ENCODE data around the gene INTS2.
"Not testable (repeated sequence)": the region's sequence is repeated elsewhere in the genome, so short reads cannot be mapped to it uniquely, and the experiment has no call there.

The INTS2 gene

DNA sequence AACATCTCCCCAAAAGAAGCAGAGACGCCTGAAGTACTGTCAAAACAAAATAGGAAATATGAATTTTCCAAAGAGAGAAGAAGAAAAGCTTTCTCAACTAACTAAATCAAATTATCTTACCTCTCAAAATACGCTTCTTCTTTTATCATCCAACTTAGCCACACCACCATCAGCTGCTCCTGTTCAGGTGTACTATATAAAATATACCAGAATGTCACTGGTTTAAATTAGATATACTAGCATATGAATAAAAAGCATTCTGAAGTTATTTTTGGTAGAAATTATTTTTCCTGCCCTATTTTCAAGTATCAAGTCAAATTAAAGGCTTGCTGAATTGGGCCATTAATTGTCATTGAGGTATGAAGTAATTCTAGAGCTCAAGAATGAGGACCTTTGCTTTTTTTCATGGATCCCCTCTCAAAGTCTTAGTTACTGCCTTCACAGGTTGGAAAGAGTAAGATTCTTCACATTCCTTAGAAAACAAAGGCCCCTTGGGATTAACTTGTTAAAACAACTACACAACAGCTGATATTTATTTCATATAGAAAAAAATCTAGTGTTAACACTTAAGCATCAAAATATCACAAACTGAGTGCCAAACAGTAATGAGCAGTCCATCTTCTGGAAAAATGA, 30.1 kb downstream of the INTS2 start:
- DNase-seq (ENCODE audit: low read depth) = no peak

DNA sequence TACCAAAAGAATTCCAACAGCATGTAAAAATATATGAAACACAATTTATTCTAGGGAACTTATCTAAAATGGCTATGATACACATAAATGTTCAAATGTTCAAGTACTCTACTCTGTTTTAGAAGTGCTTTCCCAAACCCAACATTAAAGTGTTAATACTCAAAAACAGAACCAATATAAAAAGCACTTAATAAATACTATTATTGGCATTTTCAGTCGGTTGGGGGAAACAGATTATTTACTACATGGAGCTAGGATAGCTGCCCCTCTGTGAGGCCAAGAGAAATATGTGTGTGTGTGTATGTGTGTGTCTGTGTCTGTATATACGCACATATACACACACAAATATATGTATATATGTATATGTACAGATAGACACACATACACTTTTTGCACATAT, 32.4 kb downstream of the INTS2 start:
- DNase-seq (ENCODE audit: low read depth) = no peak

DNA sequence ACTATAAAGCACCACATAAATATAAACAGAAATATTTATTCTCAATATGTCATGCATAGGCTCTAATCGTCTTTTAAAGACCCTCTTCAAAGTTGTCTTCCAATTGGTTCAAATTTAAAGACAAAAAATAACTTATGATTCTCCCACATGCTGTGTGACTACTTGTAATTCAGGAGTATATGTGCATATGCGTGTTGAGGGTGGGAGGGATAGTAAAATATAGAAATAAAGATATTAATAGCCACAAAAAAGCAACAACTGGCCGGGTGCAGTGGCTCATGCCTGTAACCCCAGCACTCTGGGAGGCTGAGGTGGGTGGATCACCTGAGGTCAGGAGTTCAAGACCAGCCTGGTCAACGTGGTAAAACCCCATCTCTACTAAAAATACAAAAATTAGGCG, 33.5 kb downstream of the INTS2 start:
- DNase-seq (ENCODE audit: low read depth) = not testable (repeated sequence)

DNA sequence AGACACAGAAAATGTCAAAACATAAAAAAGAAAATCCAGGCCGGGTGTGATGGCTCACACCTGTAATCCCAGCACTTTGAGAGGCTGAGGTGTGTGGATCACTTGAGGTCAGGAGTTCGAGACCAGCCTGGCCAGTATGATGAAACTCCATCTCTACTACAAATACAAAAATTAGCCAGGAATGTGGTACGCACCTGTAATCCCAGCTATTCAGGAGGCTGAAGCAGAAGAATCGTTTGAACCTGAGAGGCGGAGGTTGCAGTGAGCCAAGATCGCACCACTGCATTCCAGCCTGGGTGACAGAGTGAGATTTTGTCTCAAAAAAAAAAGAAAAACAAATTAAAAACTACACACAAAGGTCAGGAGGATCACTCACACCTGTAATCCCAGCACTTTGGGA, 40.0 kb downstream of the INTS2 start:
- not testable (repeated sequence) for DNase-seq (ENCODE audit: low read depth)

DNA sequence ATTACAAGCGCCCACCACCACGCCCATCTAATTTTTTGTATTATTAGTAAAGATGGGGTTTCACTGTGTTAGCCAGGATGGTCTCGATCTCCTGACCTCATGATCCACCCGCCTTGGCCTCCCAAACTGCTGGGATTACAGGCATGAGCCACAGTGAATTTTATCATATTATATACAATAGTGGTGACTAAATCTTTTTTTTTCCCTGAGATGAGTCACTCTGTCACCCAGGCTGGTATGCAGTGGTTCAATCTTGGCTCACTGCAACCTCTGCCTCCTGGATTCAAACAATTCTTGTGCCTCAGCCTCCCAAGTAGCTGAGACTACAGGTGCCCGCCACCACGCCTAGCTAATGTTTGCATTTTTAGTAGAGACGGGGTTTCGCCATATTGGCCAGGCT, 41.9 kb downstream of the INTS2 start:
- not testable (repeated sequence) for DNase-seq (ENCODE audit: low read depth)

DNA sequence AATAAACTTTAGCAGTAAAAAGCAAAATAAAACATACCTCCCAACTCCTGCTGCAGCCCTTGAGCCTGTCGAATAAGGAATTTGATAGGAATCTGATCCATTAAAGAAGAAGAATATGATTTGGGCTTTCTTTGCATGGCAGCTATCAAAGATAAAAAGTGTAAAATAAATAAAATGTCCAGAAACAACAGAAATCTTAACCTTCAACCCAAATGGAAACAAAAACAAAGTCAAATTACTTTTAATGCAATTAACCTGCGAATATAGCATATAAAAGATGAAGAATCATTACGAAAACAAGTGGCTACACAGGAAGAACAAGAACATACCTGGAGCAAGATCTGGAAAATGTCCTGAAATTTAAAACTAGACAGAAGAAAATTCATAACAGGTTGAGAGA, 42.9 kb downstream of the INTS2 start:
- no peak for DNase-seq (ENCODE audit: low read depth)

DNA sequence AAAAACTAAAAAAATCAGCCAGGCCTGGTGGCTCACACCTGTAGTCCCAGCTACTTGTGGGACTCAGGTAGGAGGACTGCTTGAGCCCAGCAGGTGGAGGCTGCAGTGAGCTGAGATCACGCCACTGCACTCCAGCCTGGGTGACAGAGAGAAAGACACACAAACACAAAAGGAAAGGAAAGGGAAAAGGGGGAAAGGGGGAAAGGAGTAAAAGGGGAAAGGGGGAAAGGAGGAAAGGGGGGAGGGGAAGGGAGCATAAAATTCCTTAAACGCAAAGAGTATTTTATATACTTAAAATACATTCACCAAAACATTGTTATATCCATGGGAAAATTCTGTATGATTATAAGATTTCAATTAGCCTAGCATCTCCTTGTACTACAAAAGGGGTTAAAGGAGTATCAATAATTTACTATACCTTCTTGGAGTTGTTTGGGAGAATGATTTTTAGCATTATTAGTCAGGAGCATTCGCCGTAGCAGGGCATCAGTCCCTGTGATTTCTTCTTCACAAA, 47.1 kb downstream of the INTS2 start:
- no peak for DNase-seq (ENCODE audit: low read depth)

DNA sequence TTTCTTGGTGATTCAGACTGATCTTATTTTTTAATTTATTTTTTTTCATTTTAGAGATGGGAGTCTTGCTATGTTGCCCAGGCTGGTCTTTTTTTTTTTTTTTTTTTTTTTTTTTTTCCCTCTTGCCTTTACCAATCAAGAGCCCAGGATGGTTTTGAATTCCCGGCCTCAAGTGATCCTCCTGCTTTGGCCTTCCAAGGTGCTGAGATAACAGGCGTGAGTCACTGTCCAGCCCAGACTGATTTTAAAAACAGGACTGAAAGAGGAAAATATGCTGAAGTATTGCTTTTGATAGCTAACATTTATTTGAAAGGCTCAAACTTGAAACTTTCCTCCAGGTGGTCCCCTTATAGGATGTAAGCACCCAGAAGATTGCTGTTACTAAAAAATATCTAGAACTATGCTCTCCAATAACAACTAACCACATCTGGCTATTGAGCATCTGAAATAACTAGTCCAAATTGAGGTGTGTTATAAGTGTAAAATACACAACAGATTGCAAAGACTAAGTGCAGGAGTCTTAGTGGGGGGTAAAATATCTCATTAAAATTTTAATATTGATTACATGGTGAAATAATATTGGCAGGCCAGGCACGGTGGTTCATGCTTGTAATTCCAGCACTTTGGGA, 48.7 kb downstream of the INTS2 start:
- no peak for DNase-seq (ENCODE audit: low read depth)

DNA sequence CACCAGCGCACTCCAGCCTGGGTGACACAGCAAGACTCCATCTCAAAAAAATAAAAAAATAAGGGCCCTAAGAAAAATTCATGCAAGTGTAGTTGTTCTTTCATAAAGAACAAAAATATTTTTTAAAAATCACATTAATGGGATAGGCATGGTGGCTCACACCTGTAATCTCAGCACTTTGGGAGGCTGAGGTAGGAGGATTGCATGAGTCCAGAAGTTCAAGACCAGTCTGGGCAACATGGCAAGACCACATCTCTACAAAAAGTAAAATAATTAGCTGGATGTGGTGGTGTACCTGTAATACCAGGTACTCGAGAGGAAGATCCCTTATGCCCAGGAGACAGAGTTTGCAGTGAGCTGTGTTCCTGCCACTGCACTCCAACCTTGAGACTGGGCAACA, 49.3 kb downstream of the INTS2 start:
- DNase-seq (ENCODE audit: low read depth) = no peak

DNA sequence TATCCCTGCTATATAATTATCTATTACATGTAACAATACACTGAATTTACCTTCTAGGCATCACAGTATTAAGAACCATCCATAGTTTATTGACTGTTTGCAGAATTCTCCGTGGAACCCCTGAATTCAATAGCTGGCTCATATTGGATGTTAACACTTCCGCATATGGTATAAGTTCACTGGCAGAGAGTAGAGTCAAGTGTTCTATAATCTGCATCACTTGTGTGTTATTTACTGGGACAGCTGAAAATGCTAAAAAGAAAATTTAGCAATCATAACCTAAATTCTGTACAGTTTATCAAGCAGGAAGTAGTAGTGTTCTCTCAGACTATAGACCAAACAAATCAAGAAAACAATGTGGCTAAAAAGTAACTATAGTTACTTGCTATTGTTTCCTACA, 49.9 kb downstream of the INTS2 start:
- DNase-seq (ENCODE audit: low read depth) = no peak

DNA sequence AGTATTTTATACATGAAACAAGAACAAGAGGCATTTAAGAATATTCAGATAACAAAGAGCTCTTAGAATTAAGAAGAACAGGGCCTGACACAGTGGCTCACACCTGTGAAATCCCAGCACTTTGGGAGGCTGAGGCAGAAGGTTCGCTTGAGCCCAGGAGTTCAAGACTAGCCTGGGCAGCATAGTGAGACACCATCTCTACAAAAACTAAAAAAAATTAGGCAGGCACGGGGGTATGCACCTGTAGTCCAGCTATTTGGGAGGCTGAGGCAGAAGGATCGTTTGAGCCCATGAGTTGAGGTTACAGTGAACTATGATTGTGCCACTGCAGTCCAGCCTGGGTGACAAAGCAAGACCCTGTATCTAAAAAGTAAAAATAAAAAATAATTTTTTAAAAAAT, 52.0 kb downstream of the INTS2 start:
- DNase-seq (ENCODE audit: low read depth) = no peak

DNA sequence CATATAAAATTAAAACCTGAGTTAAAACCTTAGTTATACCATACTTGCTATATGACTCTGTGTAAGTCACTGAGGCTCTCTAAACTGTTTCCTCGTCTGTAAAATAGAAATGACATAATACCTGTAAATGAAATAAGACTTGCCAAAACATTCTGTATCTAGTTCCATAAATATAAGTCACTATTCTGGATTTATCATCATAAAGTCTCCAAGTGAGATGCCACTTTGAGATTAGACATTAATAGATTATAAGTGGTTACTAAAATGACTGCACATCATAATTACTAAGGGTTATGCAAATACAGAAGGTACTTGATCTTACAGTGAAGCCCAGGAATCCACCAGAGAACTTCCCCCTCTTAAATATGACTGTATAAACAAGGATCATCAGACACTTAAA, 52.5 kb downstream of the INTS2 start:
- no peak for DNase-seq (ENCODE audit: low read depth)

DNA sequence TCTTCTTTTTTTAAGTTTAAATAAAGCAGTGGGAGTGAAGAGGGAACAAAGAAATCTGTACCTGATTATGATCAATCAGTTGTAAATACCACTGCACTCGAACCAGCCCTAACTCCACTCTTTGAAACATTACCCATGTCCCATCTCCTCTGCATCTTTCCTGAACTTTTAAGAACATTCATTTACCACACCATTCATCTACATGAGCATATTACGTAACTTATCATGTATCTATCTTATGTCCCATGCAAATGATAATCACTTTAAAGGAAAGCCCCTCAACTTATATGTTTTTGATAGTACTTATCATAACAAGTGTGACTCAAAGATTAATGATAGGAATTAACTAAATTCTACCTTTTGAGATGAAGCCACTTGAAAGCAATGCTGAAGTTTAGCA, 53.7 kb downstream of the INTS2 start:
- DNase-seq (ENCODE audit: low read depth) = no peak

DNA sequence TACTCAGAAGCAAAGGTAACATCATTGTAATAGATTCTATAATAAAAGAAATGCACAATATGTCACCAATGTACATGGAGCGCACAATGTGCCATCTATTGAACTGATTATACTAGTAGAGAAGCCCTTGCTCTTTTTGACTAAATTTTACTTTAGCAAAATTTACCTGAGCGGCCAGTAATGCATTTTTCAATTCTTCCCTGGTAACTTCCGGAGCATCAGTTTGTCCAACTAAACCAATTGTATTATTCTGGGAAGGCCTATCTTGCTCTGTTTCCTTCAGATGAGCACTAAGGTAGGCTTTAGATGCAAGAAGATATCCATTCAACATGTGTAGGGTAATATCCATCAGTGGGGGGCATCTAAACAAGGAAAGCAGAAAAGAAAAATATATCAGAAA, 55.7 kb downstream of the INTS2 start:
- no peak for DNase-seq (ENCODE audit: low read depth)

DNA sequence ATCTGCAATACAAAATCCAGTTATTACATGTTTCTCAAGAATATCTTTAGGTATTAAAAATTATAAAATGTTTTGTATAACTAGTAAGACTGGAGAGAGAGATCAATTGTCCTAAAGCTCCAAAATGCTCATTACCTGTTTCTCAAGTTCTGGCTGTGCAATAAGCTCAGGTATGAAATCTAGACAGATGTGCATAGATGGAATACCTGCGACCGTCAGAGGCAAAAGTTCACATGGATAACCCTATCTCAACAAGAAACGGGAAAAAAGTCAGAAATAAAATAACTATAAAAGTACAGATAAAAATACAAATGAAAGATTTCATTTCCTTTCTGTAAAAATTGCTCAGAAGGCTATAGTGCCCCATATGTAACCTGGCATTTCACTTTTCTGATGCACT, 58.6 kb downstream of the INTS2 start:
- DNase-seq (ENCODE audit: low read depth) = no peak

DNA sequence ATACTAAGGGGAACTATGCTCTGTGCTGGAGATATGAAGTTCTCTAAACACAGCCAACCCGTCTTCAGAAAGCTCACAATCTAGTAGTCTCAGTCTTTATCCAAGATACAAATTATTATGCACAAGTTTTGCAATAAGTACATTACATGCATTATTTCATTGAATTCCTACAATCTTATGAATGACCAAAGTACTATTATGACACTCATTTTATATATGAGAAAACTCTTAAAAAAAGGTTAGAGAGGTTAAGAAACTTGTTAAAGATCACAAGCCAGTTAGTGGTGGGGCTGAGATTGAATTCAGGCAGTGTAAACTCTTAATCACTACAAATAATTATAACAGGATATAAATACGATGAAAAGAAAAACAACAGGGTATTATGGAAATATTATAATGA, 59.7 kb downstream of the INTS2 start:
- DNase-seq (ENCODE audit: low read depth) = no peak

DNA sequence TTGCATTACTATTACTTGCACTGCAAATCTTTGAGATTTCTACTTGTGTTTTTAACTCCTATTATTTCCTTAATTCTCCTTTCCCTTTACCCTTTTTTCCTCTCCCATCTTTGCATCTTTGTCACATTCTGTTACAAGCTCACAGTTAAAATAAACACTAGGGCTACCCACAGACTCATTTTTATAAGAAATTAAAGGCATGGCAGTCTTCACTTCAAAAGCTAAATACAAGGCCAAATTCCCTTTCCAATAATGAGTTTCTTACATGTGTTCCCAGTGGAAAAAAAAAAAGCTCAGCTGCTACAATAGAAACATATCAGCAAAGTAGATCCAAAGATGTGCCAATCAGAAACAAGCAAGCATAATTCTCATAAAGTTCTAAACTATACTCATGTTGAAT, 60.7 kb downstream of the INTS2 start:
- DNase-seq (ENCODE audit: low read depth) = no peak

DNA sequence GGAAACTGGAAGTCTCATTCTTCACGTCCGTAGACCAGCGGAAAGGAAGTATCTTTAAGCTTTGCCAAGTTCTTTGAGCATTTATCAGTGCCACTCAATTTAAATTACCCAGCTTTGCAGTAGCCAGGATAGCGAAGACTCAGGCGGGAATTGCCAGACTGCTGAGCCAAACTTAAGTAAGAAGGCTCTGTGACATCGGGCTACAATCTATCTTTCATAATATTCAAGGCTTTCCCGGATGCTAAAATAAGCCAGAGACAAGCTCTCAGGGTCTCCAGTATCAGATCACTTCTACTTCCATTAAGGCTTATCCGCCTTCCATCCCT, 64.0 kb downstream of the INTS2 start:
- no peak for DNase-seq (ENCODE audit: low read depth)

DNA sequence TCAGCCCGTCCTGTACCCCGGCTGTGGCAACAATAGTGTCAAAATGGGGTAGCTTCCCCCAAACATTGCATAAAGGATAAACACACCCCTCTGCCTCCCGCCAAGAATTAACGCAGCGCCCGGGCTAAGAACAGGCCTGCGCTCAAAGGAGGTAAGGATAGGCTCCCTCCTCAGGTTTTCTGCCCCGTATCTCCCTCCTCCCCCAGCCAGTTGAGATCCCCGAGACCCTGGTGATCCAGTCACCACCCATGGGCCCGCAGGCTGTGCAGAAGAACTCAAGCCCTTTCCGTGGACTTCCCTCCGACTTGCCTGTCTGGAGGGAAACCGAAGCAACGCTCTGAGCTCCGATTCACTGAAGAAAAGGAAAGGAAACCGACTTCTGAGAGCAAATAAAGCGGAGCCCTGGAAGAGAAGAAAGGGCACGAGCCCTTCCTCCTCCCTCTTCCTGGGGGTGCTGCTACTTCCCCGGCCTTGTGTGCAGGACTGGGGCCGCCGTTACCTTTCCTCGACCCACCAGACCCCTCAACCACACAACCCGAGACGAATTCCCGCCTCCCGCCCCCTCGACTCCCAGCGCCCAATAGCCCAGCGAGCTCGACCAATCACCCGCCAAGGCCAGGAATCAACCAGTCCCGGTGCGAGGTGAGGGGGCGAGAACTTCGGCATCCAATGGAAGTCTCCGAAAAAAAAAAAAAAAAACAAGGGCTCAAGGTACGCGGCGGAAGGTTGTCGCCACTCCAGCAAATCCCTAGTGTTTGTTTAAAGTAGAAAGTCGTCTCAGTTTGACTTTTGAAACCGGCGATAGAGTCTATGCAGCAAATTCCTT, 64.6 kb downstream of the INTS2 start, which contains the start of gene BRIP1:
Gene BRIP1, minus strand, starts transcription at position 554 of the 826 bp plus-strand sequence. CDS start 1,989 bp downstream, outside the sequence.
- DNase-seq (ENCODE audit: low read depth) = peak; percentile 83

DNA sequence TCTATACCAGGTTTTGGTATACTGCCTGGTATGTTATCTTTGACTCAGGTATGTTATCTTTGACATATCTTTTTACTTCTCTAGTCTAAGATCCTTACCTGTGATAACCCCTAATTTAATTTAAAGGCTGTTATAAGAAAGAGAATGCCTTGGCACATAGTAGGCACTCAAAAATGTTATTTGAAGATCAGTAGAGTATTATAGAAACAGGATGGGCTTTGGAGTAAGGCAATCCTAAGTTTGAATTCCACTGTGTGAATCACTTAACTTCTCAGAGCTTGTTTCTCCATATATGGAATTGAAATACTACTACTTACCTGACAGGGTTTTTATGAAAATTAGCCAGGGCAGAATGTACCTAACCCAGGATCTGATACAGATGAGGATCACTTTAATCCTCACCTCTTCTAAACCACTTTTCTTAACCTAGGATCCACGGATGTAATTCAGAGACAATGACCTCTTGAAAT, 65.6 kb downstream of the INTS2 start:
- DNase-seq (ENCODE audit: low read depth) = no peak

DNA sequence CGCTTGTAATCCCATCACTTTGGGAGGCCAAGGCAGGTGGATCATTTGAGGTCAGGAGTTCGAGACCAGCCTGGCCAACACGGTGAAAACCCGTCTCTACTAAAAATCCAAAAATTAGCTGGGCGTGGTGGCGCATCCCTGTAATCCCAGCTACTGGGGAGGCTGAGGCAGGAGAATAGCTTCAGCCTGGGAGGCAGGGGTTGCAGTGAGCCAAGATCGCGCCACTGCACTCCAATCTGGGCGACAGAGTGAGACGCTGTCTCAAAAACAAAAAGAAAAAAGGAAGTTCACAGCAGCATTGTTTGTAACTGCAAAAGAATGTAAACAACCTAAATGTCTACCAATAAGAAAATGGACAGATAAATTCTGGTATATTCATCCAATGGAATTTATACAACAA, 67.4 kb downstream of the INTS2 start:
- DNase-seq (ENCODE audit: low read depth) = not testable (repeated sequence)

DNA sequence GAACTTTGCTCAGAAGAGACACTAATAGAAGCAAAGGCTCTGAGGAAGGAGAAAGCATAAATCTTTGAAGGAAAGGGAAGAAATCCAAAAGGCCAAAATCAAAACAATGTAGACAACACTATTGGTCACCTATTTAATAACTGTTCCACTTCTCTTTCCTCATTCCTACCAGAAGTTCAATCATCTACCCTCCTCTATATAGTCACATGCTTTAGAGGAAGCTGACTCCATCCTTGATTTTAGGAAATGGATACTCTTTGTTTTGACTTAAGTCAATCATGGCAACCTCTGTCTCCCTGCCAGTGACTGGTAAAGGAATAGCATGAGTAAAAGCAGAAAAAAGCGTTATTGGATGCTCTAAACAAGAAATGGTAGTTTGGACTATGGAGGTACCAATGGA, 71.7 kb downstream of the INTS2 start:
- DNase-seq (ENCODE audit: low read depth) = no peak

DNA sequence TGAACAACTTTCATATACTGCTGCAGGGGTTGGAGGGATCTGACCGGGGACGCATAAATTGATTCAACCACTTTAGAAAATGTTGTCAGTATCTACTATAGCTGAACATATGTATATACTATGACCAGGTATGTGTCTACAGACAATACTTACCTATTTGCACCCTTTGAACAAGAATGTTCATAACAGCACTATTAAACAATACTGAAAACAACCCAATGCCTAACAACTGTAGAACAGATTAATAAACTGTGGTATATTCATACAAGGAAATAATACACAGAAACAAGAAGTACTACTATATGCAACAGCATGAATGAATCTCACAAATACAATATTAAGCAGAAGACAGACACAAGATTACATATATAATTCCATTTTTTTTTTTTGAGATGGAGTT, 74.9 kb downstream of the INTS2 start:
- no peak for DNase-seq (ENCODE audit: low read depth)

Data from GM04504 (cell line).